H9 (cell line): ENCODE measurements around the gene WRAP53. TPM values are rescaled to one million over a fixed set of nuclear protein-coding genes. Genes with fewer than 3 reads are reported as not detected.
A peak's percentile ranks its signal among the peaks of the same experiment; 100 is the strongest.

Experiments used
- DNase-seq: peaks from one replicate; pipeline ENCODE4 v3.0.0-alpha.2; 2017
- H2AFZ ChIP-seq: one replicate; pipeline ENCODE4 v1.6.1; 2013; ENCODE audit warnings: mild to moderate bottlenecking, low read length, control low read depth, moderate library complexity
- H2AK5ac ChIP-seq: 2 replicates; pipeline ENCODE4 v1.6.1; 2013; ENCODE audit warnings: low read length, control low read depth, mixed read lengths; ENCODE audit not compliant: insufficient read length
- H2BK120ac ChIP-seq: one replicate; pipeline ENCODE4 v1.6.1; 2013; ENCODE audit warnings: low read depth, mild to moderate bottlenecking, low read length, control low read depth, inconsistent platforms; ENCODE audit not compliant: poor library complexity, severe bottlenecking
- H2BK12ac ChIP-seq: 2 replicates; pipeline ENCODE4 v1.6.1; 2013; ENCODE audit warnings: low read length, control low read depth, mixed read lengths, low read depth; ENCODE audit not compliant: insufficient read length
- H2BK15ac ChIP-seq: 2 replicates; pipeline ENCODE4 v1.6.1; 2013; ENCODE audit warnings: low read depth, low read length, control low read depth
- H2BK20ac ChIP-seq: one replicate; pipeline ENCODE4 v1.6.1; 2013; ENCODE audit warnings: low read depth, mild to moderate bottlenecking, low read length, control low read depth, inconsistent platforms; ENCODE audit not compliant: poor library complexity, severe bottlenecking
- H2BK5ac ChIP-seq: 2 replicates; pipeline ENCODE4 v1.6.1; 2013; ENCODE audit warnings: low read length, control low read depth, mixed read lengths; ENCODE audit not compliant: insufficient read length
- H3K14ac ChIP-seq: 2 replicates; pipeline ENCODE4 v1.6.1; 2013; ENCODE audit warnings: low read length, control low read depth; ENCODE audit not compliant: insufficient read depth
- H3K18ac ChIP-seq: 2 replicates; pipeline ENCODE4 v1.6.1; 2013; ENCODE audit warnings: low read depth, mild to moderate bottlenecking, mixed read lengths, low read length, control low read depth; ENCODE audit not compliant: insufficient read length
- H3K23ac ChIP-seq: 2 replicates; pipeline ENCODE4 v1.6.1; 2013; ENCODE audit warnings: low read length, control low read depth, mixed read lengths, low read depth; ENCODE audit not compliant: insufficient read length
- H3K23me2 ChIP-seq: 2 replicates; pipeline ENCODE4 v1.6.1; 2013; ENCODE audit warnings: low read depth, mild to moderate bottlenecking, mixed read lengths, low read length, control low read depth; ENCODE audit not compliant: insufficient read length, poor library complexity, severe bottlenecking
- H3K27ac ChIP-seq: 2 replicates; pipeline ENCODE4 v1.5.1; 2013; ENCODE audit warnings: low read length, control low read depth, mixed read lengths, low read depth; ENCODE audit not compliant: insufficient read length
- H3K27me3 ChIP-seq: 2 replicates; pipeline ENCODE4 v1.6.1; 2013; ENCODE audit warnings: low read length, control low read depth, inconsistent platforms; ENCODE audit not compliant: insufficient read depth
- H3K4ac ChIP-seq: 2 replicates; pipeline ENCODE4 v1.6.1; 2013; ENCODE audit warnings: low read depth, mild to moderate bottlenecking, control low read depth, inconsistent platforms, low read length, moderate library complexity
- H3K4me1 ChIP-seq: 2 replicates; pipeline ENCODE4 v1.6.1; 2013; ENCODE audit warnings: low read length, control low read depth, inconsistent platforms; ENCODE audit not compliant: insufficient read depth
- H3K4me2 ChIP-seq: 2 replicates; pipeline ENCODE4 v1.6.1; 2013; ENCODE audit warnings: low read length, control low read depth, mixed read lengths; ENCODE audit not compliant: insufficient read length, insufficient read depth
- H3K56ac ChIP-seq: 2 replicates; pipeline ENCODE4 v1.6.1; 2013; ENCODE audit warnings: low read depth, mild to moderate bottlenecking, mixed read lengths, low read length, control low read depth; ENCODE audit not compliant: insufficient read length
- H3K79me1 ChIP-seq: 2 replicates; pipeline ENCODE4 v1.6.1; 2013; ENCODE audit warnings: low read depth, mild to moderate bottlenecking, moderate library complexity, low read length, control low read depth, inconsistent platforms; ENCODE audit not compliant: insufficient read depth, poor library complexity, severe bottlenecking
- H3K79me2 ChIP-seq: 2 replicates; pipeline ENCODE4 v1.6.1; 2013; ENCODE audit warnings: low read length, control low read depth, inconsistent platforms; ENCODE audit not compliant: insufficient read depth
- H3K9ac ChIP-seq: 2 replicates; pipeline ENCODE4 v1.6.1; 2013; ENCODE audit warnings: low read length, control low read depth, mixed read lengths; ENCODE audit not compliant: insufficient read length; ENCODE audit errors: extremely low read depth
- H3K9me3 ChIP-seq: one replicate; pipeline ENCODE4 v1.6.1; 2013; ENCODE audit warnings: low read depth, low read length, inconsistent platforms; ENCODE audit not compliant: control insufficient read depth
- H3T11ph ChIP-seq: one replicate; pipeline ENCODE4 v1.6.1; 2013; ENCODE audit warnings: mild to moderate bottlenecking, low read length, control low read depth, inconsistent platforms
- H4K20me1 ChIP-seq: one replicate; pipeline ENCODE4 v1.6.1; 2013; ENCODE audit not compliant: control insufficient read depth, insufficient read length, insufficient read depth
- H4K5ac ChIP-seq: 2 replicates; pipeline ENCODE4 v1.6.1; 2013; ENCODE audit warnings: low read depth, mild to moderate bottlenecking, mixed read lengths, low read length, control low read depth; ENCODE audit not compliant: insufficient read length
- H4K8ac ChIP-seq: replicated peaks from 2 replicates; pipeline ENCODE4 v1.6.1; 2013; ENCODE audit warnings: low read length, control low read depth, mixed read lengths, low read depth; ENCODE audit not compliant: insufficient read length
- H4K91ac ChIP-seq: 2 replicates; pipeline ENCODE4 v1.6.1; 2013; ENCODE audit warnings: low read depth, mild to moderate bottlenecking, moderate library complexity, mixed read lengths, low read length, control low read depth; ENCODE audit not compliant: insufficient read length
- H3K27ac Mint-ChIP-seq, 3 experiments: 2 replicates in 2 of 3; 3 replicates in 1 of 3; pipeline ENCODE4 v1.8.0; 2020 to 2021; ENCODE audit warnings: mixed read lengths in 3 of 3, mild to moderate bottlenecking in 1 of 3, moderate library complexity in 1 of 3
- H3K27me3 Mint-ChIP-seq: 2 replicates; pipeline ENCODE4 v1.8.0; 2021; ENCODE audit warnings: low read depth, mild to moderate bottlenecking, moderate library complexity, mixed read lengths
- H3K36me3 Mint-ChIP-seq, 3 experiments: 2 replicates in 2 of 3; 3 replicates in 1 of 3; pipeline ENCODE4 v1.8.0; 2020 to 2021; ENCODE audit warnings: low read depth in 3 of 3, mixed read lengths in 3 of 3; ENCODE audit not compliant: insufficient read depth in 1 of 3
- H3K4me1 Mint-ChIP-seq, 2 experiments: 2 replicates each; pipeline ENCODE4 v1.8.0; 2020; ENCODE audit warnings: mixed read lengths in 2 of 2
- H3K4me3 Mint-ChIP-seq, 2 experiments: 2 replicates in 1 of 2; 3 replicates in 1 of 2; pipeline ENCODE4 v1.8.0; 2020 to 2021; ENCODE audit warnings: mild to moderate bottlenecking in 2 of 2, mixed read lengths in 2 of 2, moderate library complexity in 1 of 2
- H3K9me3 Mint-ChIP-seq, 2 experiments: 2 replicates in 1 of 2; 3 replicates in 1 of 2; pipeline ENCODE4 v1.8.0; 2020; ENCODE audit warnings: mild to moderate bottlenecking in 2 of 2, mixed read lengths in 2 of 2, moderate library complexity in 1 of 2
- WGBS: extraction: QIAGEN DNeasy Blood & Tissue Kit; methylation state at CpG from one replicate; pipeline ENCODE4 v1.1.7; 2013; ENCODE audit warnings: missing lambda C conversion rate, low lambda C conversion rate, mixed read lengths; ENCODE audit not compliant: insufficient read length; ENCODE audit errors: extremely low coverage; 5-methylcytosine and 5-hydroxymethylcytosine counted together
- total RNA-seq: library from RNA; stranded (reverse); gene quantifications from 2 replicates; pipeline ENCODE4 v1.2.1, GENCODE V29; 2021
- TF ChIP-seq, protein P1 (sequence below): fragments of 200-600 bp; sonication (generic); conservative IDR thresholded peaks from 3 replicates; pipeline ENCODE4 v1.8.0; 2021; ENCODE audit warnings: antibody characterized with exemption, mild to moderate bottlenecking

WRAP53 gene
- total RNA-seq, 1 experiment from 2014 or later: 27.0 TPM

DNA sequence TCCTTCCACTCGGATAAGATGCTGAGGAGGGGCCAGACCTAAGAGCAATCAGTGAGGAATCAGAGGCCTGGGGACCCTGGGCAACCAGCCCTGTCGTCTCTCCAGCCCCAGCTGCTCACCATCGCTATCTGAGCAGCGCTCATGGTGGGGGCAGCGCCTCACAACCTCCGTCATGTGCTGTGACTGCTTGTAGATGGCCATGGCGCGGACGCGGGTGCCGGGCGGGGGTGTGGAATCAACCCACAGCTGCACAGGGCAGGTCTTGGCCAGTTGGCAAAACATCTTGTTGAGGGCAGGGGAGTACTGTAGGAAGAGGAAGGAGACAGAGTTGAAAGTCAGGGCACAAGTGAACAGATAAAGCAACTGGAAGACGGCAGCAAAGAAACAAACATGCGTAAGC is 13.3 kb upstream of the WRAP53 start:
- no peak overlapping the region for H4K8ac ChIP-seq
- H3K9me3 Mint-ChIP-seq: peaks cover 10% of the 10 kb centered on the region in 2 experiments
- no peak overlapping the region for H2BK5ac ChIP-seq
- H3K79me2 ChIP-seq: no peaks in the 10 kb centered on the region; the same call in 1 of the 2 replicates
- H3K23me2 ChIP-seq: no peaks in the 10 kb centered on the region
- H3K9ac ChIP-seq: no peak overlapping the region
- WGBS: no CpG with 5 or more reads among the region's 14 CpGs
- no peaks in the 10 kb centered on the region for H3K27me3 Mint-ChIP-seq
- peaks cover 7% of the 10 kb centered on the region; the same call in 1 of the 2 replicates for H3K4me1 ChIP-seq
- H3K56ac ChIP-seq: no peak overlapping the region
- no peak overlapping the region for H3K4me2 ChIP-seq
- TF ChIP-seq, protein P1, sequence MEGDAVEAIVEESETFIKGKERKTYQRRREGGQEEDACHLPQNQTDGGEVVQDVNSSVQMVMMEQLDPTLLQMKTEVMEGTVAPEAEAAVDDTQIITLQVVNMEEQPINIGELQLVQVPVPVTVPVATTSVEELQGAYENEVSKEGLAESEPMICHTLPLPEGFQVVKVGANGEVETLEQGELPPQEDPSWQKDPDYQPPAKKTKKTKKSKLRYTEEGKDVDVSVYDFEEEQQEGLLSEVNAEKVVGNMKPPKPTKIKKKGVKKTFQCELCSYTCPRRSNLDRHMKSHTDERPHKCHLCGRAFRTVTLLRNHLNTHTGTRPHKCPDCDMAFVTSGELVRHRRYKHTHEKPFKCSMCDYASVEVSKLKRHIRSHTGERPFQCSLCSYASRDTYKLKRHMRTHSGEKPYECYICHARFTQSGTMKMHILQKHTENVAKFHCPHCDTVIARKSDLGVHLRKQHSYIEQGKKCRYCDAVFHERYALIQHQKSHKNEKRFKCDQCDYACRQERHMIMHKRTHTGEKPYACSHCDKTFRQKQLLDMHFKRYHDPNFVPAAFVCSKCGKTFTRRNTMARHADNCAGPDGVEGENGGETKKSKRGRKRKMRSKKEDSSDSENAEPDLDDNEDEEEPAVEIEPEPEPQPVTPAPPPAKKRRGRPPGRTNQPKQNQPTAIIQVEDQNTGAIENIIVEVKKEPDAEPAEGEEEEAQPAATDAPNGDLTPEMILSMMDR: no peak
- H3K18ac ChIP-seq: no peak overlapping the region
- no peak overlapping the region for H4K91ac ChIP-seq
- H4K5ac ChIP-seq: no peak overlapping the region
- no peak overlapping the region for H2BK120ac ChIP-seq
- H2AK5ac ChIP-seq: no peak overlapping the region
- no peak for DNase-seq
- no peak overlapping the region for H2BK12ac ChIP-seq
- no peak overlapping the region; a peak in 1 of 7 replicates for H3K27ac Mint-ChIP-seq
- H3K9me3 ChIP-seq: peaks cover 10% of the 10 kb centered on the region
- peaks cover 21 to 43% of the 10 kb centered on the region in 2 experiments for H3K4me1 Mint-ChIP-seq
- H2BK20ac ChIP-seq: no peak overlapping the region
- H3K4me3 Mint-ChIP-seq: peak overlapping the region in 1 of 2 experiments; percentile 4; a peak in 1 of 5 replicates
- no peak overlapping the region for H3K27ac ChIP-seq
- H2BK15ac ChIP-seq: no peak overlapping the region
- no peak overlapping the region for H2AFZ ChIP-seq
- no peak overlapping the region for H3K23ac ChIP-seq
- no peaks in the 10 kb centered on the region for H3K27me3 ChIP-seq
- H3K79me1 ChIP-seq: no peaks in the 10 kb centered on the region
- no peaks in the 10 kb centered on the region for H4K20me1 ChIP-seq
- no peak overlapping the region for H3K14ac ChIP-seq
- peaks cover 49 to 58% (median 58%) of the 10 kb centered on the region in 3 experiments for H3K36me3 Mint-ChIP-seq
- H3T11ph ChIP-seq: no peak overlapping the region
- H3K4ac ChIP-seq: no peak overlapping the region
